ENCODE results near the gene DMD. TPM values are rescaled to one million over a fixed set of nuclear protein-coding genes. Genes with fewer than 3 reads are reported as not detected.

DMD gene
- total and polyA plus RNA-seq, 9 donors: 14.0 to 70.5 (median 37.6) TPM

- TF ChIP-seq POLR2A (IDR thresholded peaks at IDR 0.05) (no peak), EP300 (IDR thresholded peaks at IDR 0.05) (no peak), CTCF (IDR thresholded peaks at IDR 0.05) (no peak)
Observed at GRCh38 chrX:31136144-31136611, 2075.2 kb downstream of the DMD start.

GRCh38 chrX:31132821-31133241 lies 2078.5 kb downstream of the DMD start:
- H3K4me1 ChIP-seq (ENCODE audit: insufficient read depth): no peaks in the 10 kb centered on the region
- intact Hi-C loops (cut with DNase I): no loop called here
- H3K4me3 ChIP-seq: no peak overlapping the region
- TF ChIP-seq EP300 (IDR thresholded peaks at IDR 0.05) (no peak), CTCF (IDR thresholded peaks at IDR 0.05) (no peak), POLR2A (IDR thresholded peaks at IDR 0.05) (no peak)
- no peaks in the 10 kb centered on the region for H3K36me3 ChIP-seq
- no peak for DNase-seq
- H3K27ac ChIP-seq: no peak overlapping the region
- 72 to 83% (median 79%) methylated on average over 7 of the region's 7 CpGs for WGBS, 3 donors
- no peaks in the 10 kb centered on the region for H3K9me3 ChIP-seq
- H3K27me3 ChIP-seq: no peaks in the 10 kb centered on the region

More at GRCh38 chrX:31136144-31136611, 2075.2 kb downstream of the DMD start:
- Histone ChIP-seq H3K4me3 (no peak overlapping the region), H3K4me1 (ENCODE audit: insufficient read depth) (no peaks in the 10 kb centered on the region), H3K9me3 (no peaks in the 10 kb centered on the region), H3K36me3 (no peaks in the 10 kb centered on the region), H3K27me3 (no peaks in the 10 kb centered on the region), H3K27ac (no peak overlapping the region)
- intact Hi-C loops (cut with DNase I): no loop called here
- DNase-seq: no peak
- 73 to 85% (median 77%) methylated on average over 5 of the region's 5 CpGs for WGBS, 3 donors

GRCh38 chrX:31130457-31131220 lies 2080.7 kb downstream of the DMD start:
- Histone ChIP-seq H3K27me3 (no peaks in the 10 kb centered on the region), H3K9me3 (no peaks in the 10 kb centered on the region), H3K4me1 (ENCODE audit: insufficient read depth) (no peaks in the 10 kb centered on the region), H3K36me3 (no peaks in the 10 kb centered on the region), H3K27ac (no peak overlapping the region), H3K4me3 (no peak overlapping the region)
- TF ChIP-seq POLR2A (IDR thresholded peaks at IDR 0.05) (no peak), CTCF (IDR thresholded peaks at IDR 0.05) (no peak), EP300 (IDR thresholded peaks at IDR 0.05) (no peak)
- DNase-seq: no peak
- 27 to 43% (median 36%) methylated on average over 6 of the region's 6 CpGs for WGBS, 3 donors
- intact Hi-C loops (cut with DNase I): no loop called here

GRCh38 chrX:31128855-31129254 lies 2082.5 kb downstream of the DMD start:
- Histone ChIP-seq H3K9me3 (no peaks in the 10 kb centered on the region), H3K36me3 (no peaks in the 10 kb centered on the region), H3K27ac (no peak overlapping the region), H3K27me3 (no peaks in the 10 kb centered on the region), H3K4me1 (ENCODE audit: insufficient read depth) (no peaks in the 10 kb centered on the region), H3K4me3 (no peak overlapping the region)
- intact Hi-C loops (cut with DNase I): no loop called here
- 73 to 76% (median 75%) methylated on average over 4 of the region's 4 CpGs for WGBS, 3 donors
- no peak for TF ChIP-seq EP300 (IDR thresholded peaks at IDR 0.05)
- no peak for TF ChIP-seq POLR2A (IDR thresholded peaks at IDR 0.05)
- TF ChIP-seq CTCF (IDR thresholded peaks at IDR 0.05): no peak
- no peak for DNase-seq

Data from ovary (tissue), 9 donors.